Keratinocyte (primary cell): ENCODE measurements around the gene GID4. TPM values are rescaled to one million over a fixed set of nuclear protein-coding genes. Genes with fewer than 3 reads are reported as not detected.

ENCODE experiments used
- DNase-seq: peaks from one replicate; pipeline ENCODE4 v3.0.0-alpha.2; 2011; ENCODE audit warnings: low read depth, missing footprints, low spot score
- FAIRE-seq: peaks from 2 replicates; lab custom pipeline; 2011; peaks lifted over from hg19 to GRCh38; lab: Jason Lieb, UNC
- H2AFZ ChIP-seq: 2 replicates; pipeline ENCODE4 v1.6.0; 2012; ENCODE audit warnings: low read length, control low read depth, inconsistent platforms; ENCODE audit not compliant: control insufficient read depth
- H3K27ac ChIP-seq: 2 replicates; pipeline ENCODE4 v1.5.1; 2011; ENCODE audit warnings: low read length; ENCODE audit not compliant: control insufficient read depth, insufficient read depth
- H3K27me3 ChIP-seq: 3 replicates; pipeline ENCODE4 v1.6.0; 2011; ENCODE audit warnings: low read length; ENCODE audit not compliant: control insufficient read depth, insufficient read depth; ENCODE audit errors: extremely low read depth
- H3K36me3 ChIP-seq, 2 experiments: 2 replicates in 1 of 2; 3 replicates in 1 of 2; pipeline ENCODE4 v1.5.1; 2011; ENCODE audit warnings: low read length in 2 of 2, mild to moderate bottlenecking in 1 of 2; ENCODE audit not compliant: control insufficient read depth in 2 of 2, insufficient read depth in 2 of 2; ENCODE audit errors: extremely low read depth in 1 of 2
- H3K4me1 ChIP-seq: 3 replicates; pipeline ENCODE4 v1.5.1; 2011; ENCODE audit warnings: low read length; ENCODE audit not compliant: control insufficient read depth, insufficient read depth; ENCODE audit errors: extremely low read depth
- H3K4me2 ChIP-seq: 3 replicates; pipeline ENCODE4 v1.6.0; 2011; ENCODE audit warnings: low read depth, low read length; ENCODE audit not compliant: control insufficient read depth, insufficient read depth; ENCODE audit errors: extremely low read depth
- H3K4me3 ChIP-seq, 3 experiments: fragments of 200-600 bp in 1 of 3; sonication (generic) in 1 of 3; 2 replicates in 2 of 3; 3 replicates in 1 of 3; pipeline ENCODE4 v1.5.1; 2011 to 2016; ENCODE audit warnings: low read length in 3 of 3, mild to moderate bottlenecking in 3 of 3, control low read depth in 2 of 3, inconsistent platforms in 1 of 3, low read depth in 1 of 3, mixed read lengths in 1 of 3, mixed run types in 1 of 3, moderate library complexity in 1 of 3; ENCODE audit not compliant: control insufficient read depth in 2 of 3, insufficient read depth in 2 of 3; ENCODE audit errors: extremely low read depth in 1 of 3
- H3K79me2 ChIP-seq: 2 replicates; pipeline ENCODE4 v1.6.0; 2012; ENCODE audit warnings: low read length; ENCODE audit not compliant: control insufficient read depth, insufficient read depth
- H3K9ac ChIP-seq: 3 replicates; pipeline ENCODE4 v1.6.0; 2011; ENCODE audit warnings: low read length; ENCODE audit not compliant: control insufficient read depth, insufficient read depth; ENCODE audit errors: extremely low read depth
- H3K9me1 ChIP-seq: 3 replicates; pipeline ENCODE4 v1.6.0; 2011; ENCODE audit warnings: low read length; ENCODE audit not compliant: control insufficient read depth, insufficient read depth; ENCODE audit errors: extremely low read depth
- H3K9me3 ChIP-seq: 2 replicates; pipeline ENCODE4 v1.5.1; 2012; ENCODE audit warnings: low read depth, low read length; ENCODE audit not compliant: control insufficient read depth
- H4K20me1 ChIP-seq: 3 replicates; pipeline ENCODE4 v1.6.0; 2011; ENCODE audit warnings: low read length; ENCODE audit not compliant: control insufficient read depth, insufficient read depth; ENCODE audit errors: extremely low read depth
- EZH2 ChIP-seq: IDR thresholded peaks from one replicate; pipeline ENCODE4 v1.6.1; 2012; ENCODE audit warnings: inconsistent platforms, mild to moderate bottlenecking, low read length, moderate library complexity
- dilution Hi-C: fragments of 300-500 bp; cut with MboI; formaldehyde crosslinking; loops from one replicate; pipeline ENCODE4 v1.7.0; 2020; ENCODE audit warnings: low sequenced_read_pairs; ENCODE audit not compliant: extremely low pct_ligation_motif_present
- polyA plus RNA-seq, 5 experiments: library from polyadenylated mRNA; depleted of rRNA in 3 of 5; stranded (reverse) in 3 of 5; stranded (forward) in 1 of 5; unstranded in 1 of 5; fragments of >200 nt; gene quantifications; 1 replicate in 1 of 5; 2 replicates in 3 of 5; 3 replicates in 1 of 5; pipeline versions ENCODE4 v1.2.1 to v1.2.3, GENCODE V29; 2011 to 2012; ENCODE audit warnings: missing spikeins in 2 of 5, low read depth in 1 of 5, low replicate concordance in 1 of 5
- TF ChIP-seq, protein P1 (sequence below), 3 experiments: IDR thresholded peaks in 1 of 3; conservative IDR thresholded peaks in 1 of 3; optimal IDR thresholded peaks in 1 of 3; 2 replicates in 2 of 3; 3 replicates in 1 of 3; pipeline versions ENCODE3 to v1.5.1; 2011; ENCODE audit warnings: low read length in 3 of 3, mild to moderate bottlenecking in 3 of 3, moderate library complexity in 2 of 3, control low read depth in 1 of 3, inconsistent platforms in 1 of 3; ENCODE audit not compliant: insufficient read depth in 2 of 3; ENCODE audit errors: extremely low read depth in 1 of 3

Gene GID4
- polyA plus RNA-seq, 1 donor (not counting 4 experiments of a cell fraction or from before 2014, with no cell fraction given) = 16.8 TPM

DNA sequence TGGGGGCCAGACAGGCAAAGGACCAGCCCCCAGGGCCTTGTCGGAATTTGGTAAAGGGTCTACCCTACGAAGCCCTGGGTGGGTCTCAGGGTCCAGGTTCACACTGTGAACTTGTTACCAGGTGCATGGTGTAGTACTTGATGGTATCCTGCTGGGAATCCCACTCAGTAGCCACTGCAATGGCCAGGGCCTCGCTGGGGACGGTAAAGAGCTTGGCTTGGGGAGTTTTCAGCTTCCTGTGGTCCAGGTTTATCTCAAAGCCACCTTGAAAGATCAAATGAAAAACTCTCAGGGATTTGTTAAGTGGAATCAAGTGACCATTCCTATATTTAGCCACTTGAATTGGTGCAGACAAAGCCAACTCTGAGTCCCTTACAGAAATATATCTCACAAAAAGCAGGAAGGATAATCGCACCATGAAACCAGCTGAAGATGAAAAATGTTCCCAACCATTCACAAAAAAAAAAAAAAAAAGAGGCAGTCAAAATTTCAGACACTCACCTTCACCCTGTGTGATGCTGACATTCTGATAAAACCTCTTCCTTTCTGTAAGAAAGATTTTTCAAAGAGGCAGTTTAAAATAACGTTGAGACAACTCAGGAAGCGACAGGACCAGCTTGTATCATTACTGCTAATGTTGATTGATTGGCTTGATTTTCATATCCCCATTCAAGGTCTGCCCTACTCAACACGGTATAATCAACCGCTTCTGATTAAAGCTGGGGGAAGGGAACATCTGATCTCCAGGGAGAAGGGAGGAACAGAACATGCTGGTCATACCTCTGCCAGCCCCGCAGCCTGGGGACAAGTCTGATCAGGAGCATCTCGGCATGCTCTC, 10.9 kb upstream of the GID4 start:
- Histone ChIP-seq H3K36me3 (peaks cover 4 to 14% of the 10 kb centered on the region in 2 experiments), H3K4me2 (peak overlapping the region; percentile 66), H4K20me1 (no peaks in the 10 kb centered on the region), H2AFZ (peak overlapping the region; percentile 27), H3K79me2 (peaks cover 11% of the 10 kb centered on the region), H3K9me3 (no peaks in the 10 kb centered on the region), H3K27ac (peak overlapping the region; percentile 10), H3K4me3 (no peak overlapping the region), H3K9ac (no peak overlapping the region), H3K9me1 (peaks cover 3% of the 10 kb centered on the region), H3K27me3 (no peaks in the 10 kb centered on the region), H3K4me1 (peaks cover 37% of the 10 kb centered on the region)
- DNase-seq (no peak), FAIRE-seq (no peak)
- dilution Hi-C loops = no loop called here
- no peak for TF ChIP-seq EZH2
- TF ChIP-seq, protein P1, sequence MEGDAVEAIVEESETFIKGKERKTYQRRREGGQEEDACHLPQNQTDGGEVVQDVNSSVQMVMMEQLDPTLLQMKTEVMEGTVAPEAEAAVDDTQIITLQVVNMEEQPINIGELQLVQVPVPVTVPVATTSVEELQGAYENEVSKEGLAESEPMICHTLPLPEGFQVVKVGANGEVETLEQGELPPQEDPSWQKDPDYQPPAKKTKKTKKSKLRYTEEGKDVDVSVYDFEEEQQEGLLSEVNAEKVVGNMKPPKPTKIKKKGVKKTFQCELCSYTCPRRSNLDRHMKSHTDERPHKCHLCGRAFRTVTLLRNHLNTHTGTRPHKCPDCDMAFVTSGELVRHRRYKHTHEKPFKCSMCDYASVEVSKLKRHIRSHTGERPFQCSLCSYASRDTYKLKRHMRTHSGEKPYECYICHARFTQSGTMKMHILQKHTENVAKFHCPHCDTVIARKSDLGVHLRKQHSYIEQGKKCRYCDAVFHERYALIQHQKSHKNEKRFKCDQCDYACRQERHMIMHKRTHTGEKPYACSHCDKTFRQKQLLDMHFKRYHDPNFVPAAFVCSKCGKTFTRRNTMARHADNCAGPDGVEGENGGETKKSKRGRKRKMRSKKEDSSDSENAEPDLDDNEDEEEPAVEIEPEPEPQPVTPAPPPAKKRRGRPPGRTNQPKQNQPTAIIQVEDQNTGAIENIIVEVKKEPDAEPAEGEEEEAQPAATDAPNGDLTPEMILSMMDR (optimal IDR thresholded peaks at IDR 0.05 in 1 of 3, IDR thresholded peaks at IDR 0.05 in 1 of 3, conservative IDR thresholded peaks at IDR 0.05 in 1 of 3; ENCODE audit: extremely low read depth in 1 of 3, insufficient read depth in 2 of 3, low read length in 3 of 3) = no peak

DNA sequence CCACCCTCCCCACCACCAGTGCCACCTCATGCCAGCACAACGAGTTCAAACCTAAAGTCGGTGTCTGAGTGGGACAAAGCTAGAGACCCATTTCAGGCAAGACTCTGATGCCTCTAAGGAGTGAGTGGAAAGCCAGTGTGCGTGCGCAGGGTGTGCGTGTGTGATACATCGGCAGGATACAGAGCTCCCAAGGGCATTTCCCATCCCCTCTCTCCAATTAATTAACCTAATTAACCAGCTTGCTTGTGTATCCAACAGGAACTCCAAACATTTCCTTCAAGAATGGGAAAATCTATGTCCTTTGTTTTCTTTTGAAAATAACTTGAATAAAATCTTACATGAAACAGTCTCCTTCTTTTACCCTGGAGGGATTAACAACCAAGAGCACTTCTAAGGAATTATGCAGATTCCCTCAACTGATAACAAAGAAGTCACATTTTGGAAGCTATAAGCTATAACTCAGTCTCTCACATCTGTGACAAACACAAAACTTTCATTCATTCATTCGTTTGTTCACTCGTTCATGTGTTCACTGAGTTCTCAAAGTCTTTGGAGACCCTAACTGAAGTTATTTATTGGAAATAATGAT, 10.2 kb upstream of the GID4 start:
- no peak overlapping the region for H3K4me3 ChIP-seq
- H3K4me2 ChIP-seq = peak overlapping the region; percentile 66
- peak overlapping the region; percentile 10 for H3K27ac ChIP-seq
- peaks cover 15% of the 10 kb centered on the region for H3K79me2 ChIP-seq
- H3K9me3 ChIP-seq = no peaks in the 10 kb centered on the region
- peaks cover 4 to 14% of the 10 kb centered on the region in 2 experiments for H3K36me3 ChIP-seq
- TF ChIP-seq EZH2 = no peak
- TF ChIP-seq, protein P1 (optimal IDR thresholded peaks at IDR 0.05 in 1 of 3, IDR thresholded peaks at IDR 0.05 in 1 of 3, conservative IDR thresholded peaks at IDR 0.05 in 1 of 3; ENCODE audit: extremely low read depth in 1 of 3, insufficient read depth in 2 of 3, low read length in 3 of 3) = no peak
- no peaks in the 10 kb centered on the region for H4K20me1 ChIP-seq
- dilution Hi-C loops = no loop called here
- FAIRE-seq (peak; percentile 83), DNase-seq (no peak)
- H3K27me3 ChIP-seq = no peaks in the 10 kb centered on the region
- peak overlapping the region; percentile 27 for H2AFZ ChIP-seq
- no peak overlapping the region for H3K9ac ChIP-seq
- H3K9me1 ChIP-seq = peaks cover 3% of the 10 kb centered on the region
- peaks cover 37% of the 10 kb centered on the region for H3K4me1 ChIP-seq
